Endothelial cell of umbilical vein (primary cell): Measurements from ENCODE around the gene PHF1. TPM values are rescaled to one million over a fixed set of nuclear protein-coding genes. Genes with fewer than 3 reads are reported as not detected.

Source experiments
- BruUV-seq: library from RNA; stranded (reverse); fragments of 400-500 nt; replicated peaks from 2 replicates; lab custom pipeline; 2021; lab: Mats Ljungman, UMichigan
- CTCF ChIA-PET: fragments of 300-600, 350-600 bp; sonication (Branson Sonifier 250); formaldehyde crosslinking; loops from one replicate; lab custom pipeline; 2021; ENCODE audit warnings: antibody characterized with exemption, inconsistent platforms; lab: Charles Lee
- POLR2A ChIA-PET: fragments of 300-600, 350-600 bp; sonication (Branson Sonifier 250); formaldehyde crosslinking; loops from one replicate; lab custom pipeline; 2021; ENCODE audit warnings: antibody characterized with exemption, inconsistent platforms; lab: Charles Lee
- DNase-seq: peaks from one replicate; pipeline ENCODE4 v3.0.0-alpha.2; 2011; ENCODE audit warnings: low read depth, low spot score
- FAIRE-seq: peaks from 2 replicates; lab custom pipeline; 2011; peaks lifted over from hg19 to GRCh38; lab: Jason Lieb, UNC
- H2AFZ ChIP-seq: 2 replicates; pipeline ENCODE4 v1.6.0; 2012; ENCODE audit warnings: low read depth, low read length, control low read depth, inconsistent platforms
- H3K27ac ChIP-seq: 2 replicates; pipeline ENCODE4 v1.5.1; 2011; ENCODE audit warnings: low read depth, mild to moderate bottlenecking, control low read depth, low read length, moderate library complexity; ENCODE audit not compliant: insufficient read depth
- H3K27me3 ChIP-seq, 2 experiments: 2 replicates each; pipeline versions ENCODE4 v1.6.0 to v1.6.1; 2011; ENCODE audit warnings: low read length in 2 of 2, mixed read lengths in 1 of 2; ENCODE audit not compliant: control insufficient read depth in 2 of 2, insufficient read depth in 2 of 2
- H3K36me3 ChIP-seq, 2 experiments: 2 replicates in 1 of 2; 3 replicates in 1 of 2; pipeline ENCODE4 v1.5.1; 2011; ENCODE audit warnings: low read length in 2 of 2, mild to moderate bottlenecking in 1 of 2, moderate library complexity in 1 of 2; ENCODE audit not compliant: control insufficient read depth in 2 of 2, insufficient read depth in 2 of 2; ENCODE audit errors: extremely low read depth in 1 of 2
- H3K4me1 ChIP-seq: 3 replicates; pipeline ENCODE4 v1.5.1; 2011; ENCODE audit warnings: mild to moderate bottlenecking, low read length; ENCODE audit not compliant: control insufficient read depth, insufficient read depth; ENCODE audit errors: extremely low read depth
- H3K4me2 ChIP-seq: 2 replicates; pipeline ENCODE4 v1.6.1; 2011; ENCODE audit warnings: low read length, control low read depth, mixed read lengths; ENCODE audit not compliant: insufficient read depth
- H3K4me3 ChIP-seq, 3 experiments: fragments of 200-600 bp in 1 of 3; sonication (generic), shearing (Covaris generic) in 1 of 3; replicated peaks in 1 of 3; 2 replicates each; pipeline ENCODE4 v1.5.1; 2011 to 2016; ENCODE audit warnings: control low read depth in 3 of 3, low read length in 3 of 3, mild to moderate bottlenecking in 2 of 3, inconsistent platforms in 1 of 3, low read depth in 1 of 3, moderate library complexity in 1 of 3; ENCODE audit not compliant: insufficient read depth in 1 of 3
- H3K79me2 ChIP-seq: 2 replicates; pipeline ENCODE4 v1.6.0; 2012; ENCODE audit warnings: low read length, inconsistent platforms; ENCODE audit not compliant: control insufficient read depth, insufficient read depth
- H3K9ac ChIP-seq: replicated peaks from 2 replicates; pipeline ENCODE3; 2011; ENCODE audit warnings: low read length, control low read depth; ENCODE audit not compliant: insufficient read depth; ENCODE audit errors: extremely low read depth
- H3K9me1 ChIP-seq: replicated peaks from 3 replicates; pipeline ENCODE4 v1.6.0; 2011; ENCODE audit warnings: mild to moderate bottlenecking, low read length; ENCODE audit not compliant: control insufficient read depth, insufficient read depth; ENCODE audit errors: extremely low read depth
- H3K9me3 ChIP-seq: replicated peaks from 2 replicates; pipeline ENCODE4 v1.5.1; 2012; ENCODE audit warnings: low read length, inconsistent platforms; ENCODE audit not compliant: control insufficient read depth, insufficient read depth
- H4K20me1 ChIP-seq: replicated peaks from 2 replicates; pipeline ENCODE3; 2011; ENCODE audit warnings: mild to moderate bottlenecking, low read length; ENCODE audit not compliant: control insufficient read depth, insufficient read depth; ENCODE audit errors: extremely low read depth
- FOS ChIP-seq: IDR thresholded peaks from 2 replicates; pipeline ENCODE4 v1.6.1; 2011; ENCODE audit warnings: mild to moderate bottlenecking, low read length, moderate library complexity, borderline replicate concordance; ENCODE audit not compliant: insufficient read depth
- JUN ChIP-seq: IDR thresholded peaks from 2 replicates; pipeline ENCODE4 v1.6.1; 2011; ENCODE audit warnings: borderline replicate concordance, low read depth; ENCODE audit not compliant: insufficient read length, insufficient read depth
- dilution Hi-C: fragments of 300-500 bp; cut with MboI; formaldehyde crosslinking; loops from one replicate; pipeline ENCODE4 v1.15.0; 2019; ENCODE audit warnings: low sequenced_read_pairs; ENCODE audit not compliant: extremely low pct_ligation_motif_present
- intact Hi-C: fragments of 100-400 bp; cut with micrococcal nuclease; formaldehyde crosslinking; loops from one replicate; pipeline ENCODE4 v1.10.0; 2022
- microRNA-seq: library from miRNA; unstranded; fragments of <30 nt; microRNA quantifications from one replicate; pipeline ENCODE4 v1.2.0, GENCODE V29; 2021; ENCODE audit warnings: borderline number of aligned reads, borderline replicate concordance
- polyA plus RNA-seq, 4 experiments: library from polyadenylated mRNA; depleted of rRNA in 3 of 4; stranded (reverse) in 3 of 4; unstranded in 1 of 4; fragments of >200 nt; gene quantifications; 2 replicates each; pipeline versions ENCODE4 v1.2.1 to v1.2.3, GENCODE V29; 2011 to 2012; ENCODE audit warnings: missing spikeins in 1 of 4
- small RNA-seq: library from RNA; depleted of rRNA; stranded (forward); fragments of <200 nt; gene quantifications from one replicate; pipeline ENCODE3, GENCODE V24; 2012; ENCODE audit warnings: low replicate concordance, low read depth; ENCODE audit not compliant: insufficient read depth, insufficient read length
- total RNA-seq: library from RNA; stranded (reverse); gene quantifications from 2 replicates; pipeline ENCODE4 v1.2.3, GENCODE V29; 2021
- TF ChIP-seq, protein P1 (sequence below), 2 donors: IDR thresholded peaks; 1 replicate in 1 of 2; 2 replicates in 1 of 2; pipeline ENCODE4 v1.5.1; 2011; ENCODE audit warnings: low read length in 2 of 2, mild to moderate bottlenecking in 2 of 2, moderate library complexity in 2 of 2, control low read depth in 1 of 2, inconsistent platforms in 1 of 2, low read depth in 1 of 2; ENCODE audit not compliant: insufficient read depth in 1 of 2; ENCODE audit errors: extremely low read depth in 1 of 2

Gene PHF1
- total and polyA plus RNA-seq, 2 donors (not counting 3 experiments of a cell fraction or from before 2014, with no cell fraction given) = 32.5 to 53.1 TPM

DNA sequence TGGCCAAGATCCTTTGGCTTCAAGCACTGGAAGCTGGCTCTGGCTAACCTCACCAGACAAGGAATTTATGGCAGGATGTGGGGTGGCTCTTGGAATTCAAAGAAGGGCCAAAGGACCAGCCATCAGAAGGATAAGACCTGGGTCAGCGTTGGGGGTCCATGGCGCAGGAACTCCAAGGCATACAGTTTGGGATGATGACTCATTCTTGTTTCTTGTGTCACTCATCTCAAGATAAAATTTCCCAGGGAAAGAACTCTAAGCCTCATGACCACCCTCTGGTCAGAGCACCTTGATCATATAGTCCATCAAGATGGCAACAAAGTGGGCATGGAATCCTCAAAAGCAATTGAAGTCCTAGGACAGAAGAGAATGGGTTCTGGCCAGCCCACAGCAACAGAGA is 48.4 kb downstream of the PHF1 start:
- dilution Hi-C loops (no loop called here), intact Hi-C loops (no loop called here)
- H3K79me2 ChIP-seq = no peaks in the 10 kb centered on the region
- ChIA-PET CTCF (interaction anchor here (1.1 kb wide), 1 partner anchor 11 kb away, joined by 3 read pairs; no protein-coding TSS in a partner anchor), POLR2A (no interaction called here)
- peaks cover 3% of the 10 kb centered on the region for H3K4me1 ChIP-seq
- no peak overlapping the region for H3K4me3 ChIP-seq
- H4K20me1 ChIP-seq = no peaks in the 10 kb centered on the region
- BruUV-seq = no TSS peak
- no peak for DNase-seq
- H3K9ac ChIP-seq = no peak overlapping the region
- H3K4me2 ChIP-seq = no peak overlapping the region
- no peak for FAIRE-seq
- no peak overlapping the region for H2AFZ ChIP-seq
- no peak overlapping the region for H3K27ac ChIP-seq
- peak; percentile 25 for TF ChIP-seq JUN
- TF ChIP-seq, protein P1, sequence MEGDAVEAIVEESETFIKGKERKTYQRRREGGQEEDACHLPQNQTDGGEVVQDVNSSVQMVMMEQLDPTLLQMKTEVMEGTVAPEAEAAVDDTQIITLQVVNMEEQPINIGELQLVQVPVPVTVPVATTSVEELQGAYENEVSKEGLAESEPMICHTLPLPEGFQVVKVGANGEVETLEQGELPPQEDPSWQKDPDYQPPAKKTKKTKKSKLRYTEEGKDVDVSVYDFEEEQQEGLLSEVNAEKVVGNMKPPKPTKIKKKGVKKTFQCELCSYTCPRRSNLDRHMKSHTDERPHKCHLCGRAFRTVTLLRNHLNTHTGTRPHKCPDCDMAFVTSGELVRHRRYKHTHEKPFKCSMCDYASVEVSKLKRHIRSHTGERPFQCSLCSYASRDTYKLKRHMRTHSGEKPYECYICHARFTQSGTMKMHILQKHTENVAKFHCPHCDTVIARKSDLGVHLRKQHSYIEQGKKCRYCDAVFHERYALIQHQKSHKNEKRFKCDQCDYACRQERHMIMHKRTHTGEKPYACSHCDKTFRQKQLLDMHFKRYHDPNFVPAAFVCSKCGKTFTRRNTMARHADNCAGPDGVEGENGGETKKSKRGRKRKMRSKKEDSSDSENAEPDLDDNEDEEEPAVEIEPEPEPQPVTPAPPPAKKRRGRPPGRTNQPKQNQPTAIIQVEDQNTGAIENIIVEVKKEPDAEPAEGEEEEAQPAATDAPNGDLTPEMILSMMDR (IDR thresholded peaks at IDR 0.05; ENCODE audit: extremely low read depth in 1 of 2, insufficient read depth in 1 of 2, low read depth in 1 of 2, low read length in 2 of 2) = no peak
- no peak for TF ChIP-seq FOS
- no peaks in the 10 kb centered on the region for H3K36me3 ChIP-seq
- H3K27me3 ChIP-seq = peaks cover 0 to 4% of the 10 kb centered on the region in 2 experiments
- H3K9me3 ChIP-seq = no peaks in the 10 kb centered on the region
- no peaks in the 10 kb centered on the region for H3K9me1 ChIP-seq

Small RNAs within 50 kb of the gene (microRNA-seq; reads per million reads assigned to microRNA genes)
- gene MIR5004 = not detected

Small RNAs within 50 kb of the gene (small RNA-seq; reads per million reads assigned to genes)
- gene RPL35AP4 = not detected
- gene ZBTB9 = not detected

Other genes starting within 250 kb of the PHF1 start
- 1.3 and 1.7 TPM in 2 replicates for gene COL11A2, start 218.5 kb upstream of the PHF1 start, total RNA-seq
- gene COL11A2, start 218.5 kb upstream of the PHF1 start, polyA plus RNA-seq = 0.49 and 0.65 TPM in 2 replicates
- 43.4 and 45.6 TPM in 2 replicates for gene RXRB, start 210.3 kb upstream of the PHF1 start, total RNA-seq
- 44.4 and 48.1 TPM in 2 replicates for gene RXRB, start 210.3 kb upstream of the PHF1 start, polyA plus RNA-seq
- 129 and 138 TPM in 2 replicates for gene SLC39A7, start 210.1 kb upstream of the PHF1 start, total RNA-seq
- 92.2 and 99.8 TPM in 2 replicates for gene SLC39A7, start 210.1 kb upstream of the PHF1 start, polyA plus RNA-seq
- gene HSD17B8, start 206.4 kb upstream of the PHF1 start, total RNA-seq = 4.0 and 4.3 TPM in 2 replicates
- gene HSD17B8, start 206.4 kb upstream of the PHF1 start, polyA plus RNA-seq = 8.2 and 8.4 TPM in 2 replicates
- 26.8 and 28.0 TPM in 2 replicates for gene RING1, start 202.5 kb upstream of the PHF1 start, total RNA-seq
- gene RING1, start 202.5 kb upstream of the PHF1 start, polyA plus RNA-seq = 27.9 and 32.9 TPM in 2 replicates
- gene VPS52, start 139.1 kb upstream of the PHF1 start, total RNA-seq = 43.8 and 49.2 TPM in 2 replicates
- 112 and 132 TPM in 2 replicates for gene VPS52, start 139.1 kb upstream of the PHF1 start, polyA plus RNA-seq
- gene RPS18, start 138.9 kb upstream of the PHF1 start, total RNA-seq = 2,193 and 2,336 TPM in 2 replicates
- 4,861 and 5,541 TPM in 2 replicates for gene RPS18, start 138.9 kb upstream of the PHF1 start, polyA plus RNA-seq
- 4.1 and 4.5 TPM in 2 replicates for gene B3GALT4, start 133.9 kb upstream of the PHF1 start, total RNA-seq
- 5.6 and 7.6 TPM in 2 replicates for gene B3GALT4, start 133.9 kb upstream of the PHF1 start, polyA plus RNA-seq
- gene WDR46, start 121.8 kb upstream of the PHF1 start, total RNA-seq = 66.9 and 71.2 TPM in 2 replicates
- gene WDR46, start 121.8 kb upstream of the PHF1 start, polyA plus RNA-seq = 53.9 and 61.4 TPM in 2 replicates
- gene PFDN6, start 121.4 kb upstream of the PHF1 start, total RNA-seq = 52.3 and 63.5 TPM in 2 replicates
- gene PFDN6, start 121.4 kb upstream of the PHF1 start, polyA plus RNA-seq = 27.5 and 31.0 TPM in 2 replicates
- 85.8 and 90.3 TPM in 2 replicates for gene RGL2, start 112.1 kb upstream of the PHF1 start, total RNA-seq
- gene RGL2, start 112.1 kb upstream of the PHF1 start, polyA plus RNA-seq = 87.7 and 101 TPM in 2 replicates
- 90.7 and 98.0 TPM in 2 replicates for gene TAPBP, start 96.9 kb upstream of the PHF1 start, total RNA-seq
- gene TAPBP, start 96.9 kb upstream of the PHF1 start, polyA plus RNA-seq = 69.6 and 79.9 TPM in 2 replicates
- 12.6 and 13.9 TPM in 2 replicates for gene ZBTB22, start 93.3 kb upstream of the PHF1 start, total RNA-seq
- 15.4 and 16.5 TPM in 2 replicates for gene ZBTB22, start 93.3 kb upstream of the PHF1 start, polyA plus RNA-seq
- gene DAXX, start 88.1 kb upstream of the PHF1 start, total RNA-seq = 52.0 and 54.4 TPM in 2 replicates
- 19.2 and 20.5 TPM in 2 replicates for gene DAXX, start 88.1 kb upstream of the PHF1 start, polyA plus RNA-seq
- 63.4 and 65.9 TPM in 2 replicates for gene KIFC1, start 19.2 kb upstream of the PHF1 start, total RNA-seq
- gene KIFC1, start 19.2 kb upstream of the PHF1 start, polyA plus RNA-seq = 38.5 and 39.3 TPM in 2 replicates
- 133 TPM in 2 replicates for gene CUTA, start 7.1 kb downstream of the PHF1 start, total RNA-seq
- gene CUTA, start 7.1 kb downstream of the PHF1 start, polyA plus RNA-seq = 202 and 241 TPM in 2 replicates
- gene SYNGAP1, start 9.1 kb downstream of the PHF1 start, total RNA-seq = 14.3 and 15.1 TPM in 2 replicates
- 7.3 and 7.9 TPM in 2 replicates for gene SYNGAP1, start 9.1 kb downstream of the PHF1 start, polyA plus RNA-seq
- gene ZBTB9, start 43.6 kb downstream of the PHF1 start, total RNA-seq = 8.0 and 8.7 TPM in 2 replicates
- 4.7 and 4.9 TPM in 2 replicates for gene ZBTB9, start 43.6 kb downstream of the PHF1 start, polyA plus RNA-seq
- 25.4 and 27.5 TPM in 2 replicates for gene BAK1, start 169.3 kb downstream of the PHF1 start, total RNA-seq
- gene BAK1, start 169.3 kb downstream of the PHF1 start, polyA plus RNA-seq = 37.1 and 39.8 TPM in 2 replicates
- 40.5 and 52.2 TPM in 2 replicates for gene ITPR3, start 210.3 kb downstream of the PHF1 start, total RNA-seq
- 28.8 and 31.9 TPM in 2 replicates for gene ITPR3, start 210.3 kb downstream of the PHF1 start, polyA plus RNA-seq